Thyroid gland (tissue), 4 donors: ENCODE measurements around the gene SP8. TPM values are rescaled to one million over a fixed set of nuclear protein-coding genes. Genes with fewer than 3 reads are reported as not detected.

Experiments used
- DNase-seq, 2 donors: peaks; one replicate each; pipeline ENCODE4 v3.0.0-alpha.2; 2019
- H3K27ac ChIP-seq, 3 donors: fragments of 200-600 bp; sonication (generic); 1 replicate in 2 of 3; 2 replicates in 1 of 3; pipeline ENCODE4 v1.5.1; 2016 to 2019; ENCODE audit warnings: mild to moderate bottlenecking in 1 of 3, moderate library complexity in 1 of 3
- H3K27me3 ChIP-seq: fragments of 200-600 bp; sonication (generic); one replicate; pipeline ENCODE4 v1.5.1; 2019
- H3K36me3 ChIP-seq, 2 donors: fragments of 200-600 bp; sonication (generic); one replicate each; pipeline ENCODE4 v1.5.1; 2016 to 2019
- H3K4me1 ChIP-seq, 2 donors: fragments of 200-600 bp; sonication (generic); one replicate each; pipeline ENCODE4 v1.5.1; 2017 to 2019
- H3K4me3 ChIP-seq, 3 donors: fragments of 200-600 bp; sonication (generic); replicated peaks in 1 of 3; 1 replicate in 2 of 3; 2 replicates in 1 of 3; pipeline ENCODE4 v1.5.1; 2016; ENCODE audit warnings: mild to moderate bottlenecking in 1 of 3
- H3K9me3 ChIP-seq: fragments of 200-600 bp; sonication (generic); one replicate; pipeline ENCODE4 v1.5.1; 2017
- POLR2A ChIP-seq, 2 donors: fragments of 450-650 bp; IDR thresholded peaks; one replicate each; pipeline ENCODE4 v1.6.1; 2017; ENCODE audit warnings: antibody characterized with exemption in 2 of 2, mild to moderate bottlenecking in 2 of 2, moderate library complexity in 1 of 2
- WGBS, 2 donors: methylation state at CpG; one replicate each; pipeline ENCODE4 v1.1.5; 2017; 5-methylcytosine and 5-hydroxymethylcytosine counted together
- intact Hi-C: fragments of 100-400 bp; cut with DNase I; formaldehyde crosslinking; loops from one replicate; pipeline ENCODE4 v1.15.1; 2023
- total RNA-seq, 4 donors: library from RNA; depleted of rRNA; stranded (reverse); fragments of >200 nt; gene quantifications; one replicate each; pipeline ENCODE4 v1.2.3, GENCODE V29; 2016
- TF ChIP-seq, protein P1 (sequence below), 6 experiments: fragments of 200-600 bp in 3 of 6; fragments of 450-650 bp in 3 of 6; sonication (generic) in 3 of 6; IDR thresholded peaks; one replicate each; pipeline ENCODE4 v1.5.1; 2016 to 2019; ENCODE audit warnings: antibody characterized with exemption in 6 of 6, mild to moderate bottlenecking in 2 of 6, inconsistent platforms in 1 of 6, moderate library complexity in 1 of 6

SP8 gene
- total RNA-seq, 4 donors from 2014 or later, result not detected

DNA sequence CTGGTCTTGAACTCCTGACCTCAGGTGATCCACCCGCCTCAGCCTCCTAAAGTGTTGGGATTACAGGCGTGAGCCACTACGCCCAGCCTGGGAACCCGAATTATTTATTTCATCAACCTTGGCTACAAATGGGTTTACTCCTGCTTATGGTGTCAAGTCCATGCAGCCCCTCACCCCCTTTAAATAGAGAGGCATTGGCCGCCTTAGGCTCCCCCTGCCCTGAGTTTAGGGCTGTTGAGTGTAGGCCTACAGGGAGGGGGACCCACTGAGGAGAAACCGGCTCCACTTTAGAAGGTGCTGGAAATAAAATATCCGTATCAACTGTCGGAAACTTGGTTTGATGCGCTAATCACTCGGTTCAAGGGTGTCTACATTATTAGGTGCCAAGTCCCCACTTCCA is 8.7 kb upstream of the SP8 start:
- H3K27me3 ChIP-seq, result peaks cover 64% of the 10 kb centered on the region
- 15 to 18% methylated on average over 10 of the region's 10 CpGs for WGBS, 2 donors

DNA sequence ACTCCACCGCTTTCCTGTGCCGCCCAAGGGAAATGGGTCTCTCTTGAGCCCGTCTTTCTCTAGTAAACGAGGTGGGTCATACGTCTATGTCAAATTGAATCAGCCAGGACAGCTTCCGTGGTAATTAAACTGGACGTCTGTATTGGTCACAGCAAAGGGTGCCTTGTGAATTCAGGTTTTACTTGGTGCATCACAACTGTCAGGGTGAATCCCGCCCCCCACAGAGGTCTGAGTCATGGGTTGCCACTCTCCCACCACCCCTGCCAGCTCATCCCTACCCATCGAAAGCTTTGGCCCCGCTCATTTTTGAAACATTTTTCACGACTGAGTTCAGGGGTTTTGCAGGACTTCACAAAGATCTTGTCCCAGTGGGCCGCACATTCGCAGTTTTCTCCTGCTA is 8.0 kb upstream of the SP8 start:
- Histone ChIP-seq H3K27me3 (peaks cover 67% of the 10 kb centered on the region), H3K4me3 (no peak overlapping the region), H3K27ac (no peak overlapping the region), H3K36me3 (no peaks in the 10 kb centered on the region), H3K9me3 (no peaks in the 10 kb centered on the region), H3K4me1 (peaks cover 7 to 14% of the 10 kb centered on the region in 2 donors)
- no peak for TF ChIP-seq POLR2A (IDR thresholded peaks at IDR 0.05)
- TF ChIP-seq, protein P1, sequence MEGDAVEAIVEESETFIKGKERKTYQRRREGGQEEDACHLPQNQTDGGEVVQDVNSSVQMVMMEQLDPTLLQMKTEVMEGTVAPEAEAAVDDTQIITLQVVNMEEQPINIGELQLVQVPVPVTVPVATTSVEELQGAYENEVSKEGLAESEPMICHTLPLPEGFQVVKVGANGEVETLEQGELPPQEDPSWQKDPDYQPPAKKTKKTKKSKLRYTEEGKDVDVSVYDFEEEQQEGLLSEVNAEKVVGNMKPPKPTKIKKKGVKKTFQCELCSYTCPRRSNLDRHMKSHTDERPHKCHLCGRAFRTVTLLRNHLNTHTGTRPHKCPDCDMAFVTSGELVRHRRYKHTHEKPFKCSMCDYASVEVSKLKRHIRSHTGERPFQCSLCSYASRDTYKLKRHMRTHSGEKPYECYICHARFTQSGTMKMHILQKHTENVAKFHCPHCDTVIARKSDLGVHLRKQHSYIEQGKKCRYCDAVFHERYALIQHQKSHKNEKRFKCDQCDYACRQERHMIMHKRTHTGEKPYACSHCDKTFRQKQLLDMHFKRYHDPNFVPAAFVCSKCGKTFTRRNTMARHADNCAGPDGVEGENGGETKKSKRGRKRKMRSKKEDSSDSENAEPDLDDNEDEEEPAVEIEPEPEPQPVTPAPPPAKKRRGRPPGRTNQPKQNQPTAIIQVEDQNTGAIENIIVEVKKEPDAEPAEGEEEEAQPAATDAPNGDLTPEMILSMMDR (IDR thresholded peaks at IDR 0.05), result no peak
- intact Hi-C loops, result no loop called here
- DNase-seq, result no peak
- 12 to 14% methylated on average over 13 of the region's 13 CpGs for WGBS, 2 donors

More for the DNA sequence above, 8.7 kb upstream of the SP8 start:
- no peak overlapping the region for H3K4me3 ChIP-seq
- intact Hi-C loops, result no loop called here
- TF ChIP-seq, protein P1 (IDR thresholded peaks at IDR 0.05), result no peak
- no peak for TF ChIP-seq POLR2A (IDR thresholded peaks at IDR 0.05)
- no peak overlapping the region for H3K27ac ChIP-seq
- DNase-seq, result no peak
- peaks cover 7 to 14% of the 10 kb centered on the region in 2 donors for H3K4me1 ChIP-seq
- H3K36me3 ChIP-seq, result no peaks in the 10 kb centered on the region
- H3K9me3 ChIP-seq, result no peaks in the 10 kb centered on the region

DNA sequence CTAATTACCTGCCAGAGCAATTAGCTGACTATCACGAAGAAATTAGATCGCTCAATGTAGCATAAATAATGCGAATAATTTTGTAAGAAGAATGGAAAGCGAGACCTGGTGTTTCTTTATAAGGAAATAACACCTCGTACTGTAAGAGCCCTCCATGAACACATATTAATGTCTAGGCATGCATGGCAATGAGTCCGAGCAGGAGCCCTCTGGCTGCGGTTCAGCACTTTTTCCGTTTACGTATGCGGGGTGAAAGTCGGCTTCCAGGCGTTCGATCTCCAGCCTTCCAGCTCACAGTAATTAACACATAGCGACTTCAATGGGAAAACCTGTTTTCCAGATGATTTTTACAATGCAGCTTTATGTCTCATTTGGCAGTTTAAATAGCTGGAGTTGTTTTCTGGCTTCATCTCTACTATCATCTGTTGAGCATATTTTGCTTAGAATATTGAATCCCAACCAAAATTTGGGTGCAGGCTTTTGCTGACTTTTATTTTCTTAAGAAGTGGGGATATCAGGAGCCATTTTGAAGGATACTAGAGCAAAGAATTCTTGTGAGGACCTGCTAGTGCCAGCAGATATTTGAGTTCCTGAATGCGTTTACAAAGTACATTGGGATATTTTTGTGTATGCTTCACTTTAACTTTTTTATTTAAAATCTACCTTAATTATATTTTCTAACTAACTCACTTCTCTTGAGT is 7.2 kb upstream of the SP8 start:
- DNase-seq, result no peak
- Histone ChIP-seq H3K27ac (no peak overlapping the region), H3K27me3 (peaks cover 71% of the 10 kb centered on the region), H3K36me3 (no peaks in the 10 kb centered on the region), H3K4me3 (no peak overlapping the region), H3K4me1 (peaks cover 7 to 14% of the 10 kb centered on the region in 2 donors), H3K9me3 (no peaks in the 10 kb centered on the region)
- intact Hi-C loops, result no loop called here
- 14 to 17% methylated on average over 15 of the region's 15 CpGs for WGBS, 2 donors
- TF ChIP-seq, protein P1 (IDR thresholded peaks at IDR 0.05), result no peak
- no peak for TF ChIP-seq POLR2A (IDR thresholded peaks at IDR 0.05)

DNA sequence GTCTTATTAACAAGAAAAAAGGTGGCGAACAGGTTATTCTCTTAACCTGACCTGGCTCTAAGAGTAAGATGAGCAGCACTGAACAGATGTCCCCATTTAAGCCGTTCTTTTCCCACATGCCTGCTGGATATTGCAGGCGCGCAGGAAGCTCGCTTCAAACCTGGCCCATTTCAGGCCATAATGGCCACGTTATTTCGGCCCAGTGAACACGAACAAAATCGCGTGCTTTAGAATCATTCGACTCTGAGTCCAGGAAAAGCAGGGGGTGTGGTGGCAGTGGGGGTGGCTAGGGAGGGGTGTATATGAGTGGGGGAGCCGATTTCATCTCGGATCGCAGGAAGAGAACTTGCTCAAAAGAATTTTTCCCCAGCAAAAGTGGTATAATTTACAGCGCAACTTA is 6.6 kb upstream of the SP8 start:
- TF ChIP-seq, protein P1 (IDR thresholded peaks at IDR 0.05), result no peak
- no peak for TF ChIP-seq POLR2A (IDR thresholded peaks at IDR 0.05)
- H3K4me3 ChIP-seq, result no peak overlapping the region
- no peaks in the 10 kb centered on the region for H3K36me3 ChIP-seq
- intact Hi-C loops, result no loop called here
- H3K27me3 ChIP-seq, result peaks cover 77% of the 10 kb centered on the region
- WGBS, 2 donors, result 13 to 15% methylated on average over 15 of the region's 15 CpGs
- peaks cover 7 to 10% of the 10 kb centered on the region in 2 donors for H3K4me1 ChIP-seq
- H3K27ac ChIP-seq, result no peak overlapping the region
- H3K9me3 ChIP-seq, result no peaks in the 10 kb centered on the region
- no peak for DNase-seq

DNA sequence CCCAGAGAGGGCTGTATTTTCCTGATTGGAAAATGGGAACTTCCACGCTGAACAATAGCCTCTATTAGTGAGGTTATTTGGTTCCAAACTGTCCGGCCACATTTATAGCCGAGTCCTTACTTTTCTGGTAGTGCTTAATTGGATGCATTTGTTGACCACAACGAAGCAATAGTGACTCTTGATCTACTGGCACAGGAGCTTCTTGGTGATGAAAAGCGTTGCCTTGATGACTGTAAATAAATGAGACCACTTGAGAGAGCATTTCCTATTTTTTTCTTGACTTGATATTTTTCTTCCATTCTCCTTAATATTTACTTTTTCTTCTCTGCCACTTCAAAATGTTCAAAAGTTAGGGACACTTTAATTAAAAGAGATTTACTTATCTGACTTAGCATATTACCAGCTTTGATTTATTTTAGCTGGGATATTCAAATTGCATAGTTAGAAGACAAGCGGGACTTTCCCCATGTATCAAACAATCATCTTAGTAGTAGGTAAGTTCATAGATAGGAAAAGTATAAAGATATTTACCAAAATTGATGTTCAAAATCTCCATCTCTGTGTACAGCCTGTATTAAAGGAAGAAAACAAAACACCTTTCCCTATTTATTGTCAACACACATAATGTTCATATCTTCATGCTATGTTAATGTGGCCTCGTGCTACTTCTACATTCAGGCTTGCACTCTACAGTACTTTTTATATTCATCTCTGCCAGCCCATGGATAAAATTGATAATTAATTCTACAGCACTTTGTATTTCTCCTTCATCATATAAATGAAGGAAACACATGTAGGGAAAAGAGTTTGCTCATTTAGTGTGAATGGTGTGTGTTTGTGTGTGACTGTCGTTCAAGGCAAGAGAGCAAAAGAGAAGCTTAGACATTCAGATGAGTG is 5.1 kb upstream of the SP8 start:
- 12 to 13% methylated on average over 8 of the region's 8 CpGs for WGBS, 2 donors
- intact Hi-C loops, result no loop called here
- Histone ChIP-seq H3K36me3 (no peaks in the 10 kb centered on the region), H3K4me1 (peaks cover 0 to 5% of the 10 kb centered on the region in 2 donors), H3K27ac (no peak overlapping the region), H3K9me3 (no peaks in the 10 kb centered on the region), H3K27me3 (peaks cover 81% of the 10 kb centered on the region), H3K4me3 (no peak overlapping the region)
- DNase-seq, result no peak
- TF ChIP-seq POLR2A (IDR thresholded peaks at IDR 0.05), result no peak
- TF ChIP-seq, protein P1 (IDR thresholded peaks at IDR 0.05), result no peak
